H1 (cell line): ENCODE results near the gene F2. TPM values are rescaled to one million over a fixed set of nuclear protein-coding genes. Genes with fewer than 3 reads are reported as not detected.

ENCODE experiments used
- CTCF ChIA-PET: fragments of 300-600 bp; sonication (Branson Sonifier 250); formaldehyde crosslinking; loops from one replicate; lab custom pipeline; 2021; ENCODE audit not compliant: partially characterized antibody; lab: Charles Lee
- POLR2A ChIA-PET: fragments of 300-600 bp; sonication (Branson Sonifier 250); formaldehyde crosslinking; loops from one replicate; lab custom pipeline; 2021; ENCODE audit warnings: inconsistent platforms; ENCODE audit not compliant: partially characterized antibody; lab: Charles Lee
- DNase-seq, 2 experiments: peaks; one replicate each; pipeline versions ENCODE4 v3.0.0 to v3.0.0-alpha.2; 2010 to 2022; ENCODE audit warnings: low spot score in 2 of 2, low read depth in 1 of 2, mixed read lengths in 1 of 2
- FAIRE-seq: peaks from 2 replicates; lab custom pipeline; 2011; peaks lifted over from hg19 to GRCh38; lab: Jason Lieb, UNC
- H2AFZ ChIP-seq: 2 replicates; pipeline ENCODE4 v1.8.1; 2012; ENCODE audit warnings: low read length, inconsistent platforms
- H2AK5ac ChIP-seq: 2 replicates; pipeline ENCODE4 v1.6.1; 2013; ENCODE audit warnings: low read depth, low read length
- H2BK120ac ChIP-seq: replicated peaks from 2 replicates; pipeline ENCODE3; 2013; ENCODE audit warnings: low read depth, low read length, inconsistent platforms
- H2BK12ac ChIP-seq: 2 replicates; pipeline ENCODE4 v1.6.1; 2013; ENCODE audit warnings: low read depth, low read length
- H2BK15ac ChIP-seq: 2 replicates; pipeline ENCODE4 v1.6.1; 2013; ENCODE audit warnings: low read length
- H2BK20ac ChIP-seq: 2 replicates; pipeline ENCODE4 v1.6.1; 2013; ENCODE audit warnings: low read length
- H2BK5ac ChIP-seq: 2 replicates; pipeline ENCODE4 v1.6.1; 2013; ENCODE audit warnings: low read depth, low read length
- H3K14ac ChIP-seq: 2 replicates; pipeline ENCODE4 v1.6.1; 2013; ENCODE audit warnings: inconsistent platforms; ENCODE audit not compliant: insufficient read length
- H3K18ac ChIP-seq: 2 replicates; pipeline ENCODE4 v1.6.1; 2013; ENCODE audit warnings: low read length; ENCODE audit errors: extremely low read depth
- H3K23ac ChIP-seq: 2 replicates; pipeline ENCODE4 v1.6.1; 2013; ENCODE audit warnings: inconsistent platforms; ENCODE audit not compliant: insufficient read length
- H3K23me2 ChIP-seq: 2 replicates; pipeline ENCODE4 v1.6.1; 2013; ENCODE audit warnings: low read depth, low read length
- H3K27ac ChIP-seq: 2 replicates; pipeline ENCODE4 v1.6.1; 2011; ENCODE audit warnings: low read depth, low read length, inconsistent platforms
- H3K27me3 ChIP-seq, 4 experiments: replicated peaks in 1 of 4; 1 replicate in 1 of 4; 2 replicates in 3 of 4; pipeline versions ENCODE4 v1.6.1 to v1.8.1; 2011 to 2013; ENCODE audit warnings: low read length in 3 of 4, mild to moderate bottlenecking in 3 of 4, inconsistent platforms in 2 of 4, mixed read lengths in 2 of 4, moderate library complexity in 1 of 4; ENCODE audit not compliant: control insufficient read depth in 3 of 4, insufficient read depth in 3 of 4; ENCODE audit errors: extremely low read depth in 1 of 4
- H3K36me3 ChIP-seq, 4 experiments: 2 replicates each; pipeline versions ENCODE4 v1.6.1 to v1.8.1; 2011 to 2013; ENCODE audit warnings: mild to moderate bottlenecking in 4 of 4, low read length in 3 of 4, moderate library complexity in 2 of 4, control low read depth in 1 of 4, inconsistent platforms in 1 of 4; ENCODE audit not compliant: insufficient read depth in 4 of 4, control insufficient read depth in 2 of 4
- H3K4ac ChIP-seq: replicated peaks from 2 replicates; pipeline ENCODE3; 2013; ENCODE audit warnings: low read length, low read depth, mixed read lengths, inconsistent platforms; ENCODE audit not compliant: insufficient read length
- H3K4me1 ChIP-seq, 4 experiments: replicated peaks in 1 of 4; 1 replicate in 1 of 4; 2 replicates in 3 of 4; pipeline versions ENCODE4 v1.6.1 to v1.8.1; 2011 to 2013; ENCODE audit warnings: low read length in 3 of 4, inconsistent platforms in 2 of 4, mixed read lengths in 1 of 4; ENCODE audit not compliant: insufficient read depth in 4 of 4, control insufficient read depth in 3 of 4
- H3K4me2 ChIP-seq, 2 experiments: 2 replicates each; pipeline versions ENCODE4 v1.6.1 to v1.8.1; 2011 to 2013; ENCODE audit warnings: low read depth in 2 of 2, low read length in 2 of 2, control low read depth in 1 of 2, inconsistent platforms in 1 of 2, mild to moderate bottlenecking in 1 of 2; ENCODE audit not compliant: insufficient read depth in 1 of 2
- H3K4me3 ChIP-seq, 4 experiments: fragments of 200-600, 300-600 bp in 1 of 4; sonication (generic), shearing (Covaris generic), sonication (Bioruptor Twin) in 1 of 4; 2 replicates each; pipeline versions ENCODE4 v1.5.1 to v1.8.1; 2011 to 2016; ENCODE audit warnings: low read length in 4 of 4, low read depth in 3 of 4, control low read depth in 2 of 4, inconsistent platforms in 2 of 4, mild to moderate bottlenecking in 2 of 4, mixed read lengths in 1 of 4, moderate library complexity in 1 of 4; ENCODE audit not compliant: insufficient read depth in 2 of 4; ENCODE audit errors: extremely low read depth in 1 of 4
- H3K56ac ChIP-seq: replicated peaks from 2 replicates; pipeline ENCODE3; 2013; ENCODE audit warnings: low read depth, mild to moderate bottlenecking, mixed read lengths, low read length, inconsistent platforms; ENCODE audit not compliant: insufficient read length
- H3K79me1 ChIP-seq: 2 replicates; pipeline ENCODE4 v1.6.1; 2013; ENCODE audit warnings: low read depth, low read length, control low read depth
- H3K79me2 ChIP-seq, 2 experiments: 2 replicates each; pipeline versions ENCODE4 v1.6.1 to v1.8.1; 2012 to 2013; ENCODE audit warnings: low read length in 2 of 2, mild to moderate bottlenecking in 2 of 2, inconsistent platforms in 1 of 2; ENCODE audit not compliant: insufficient read depth in 2 of 2, control insufficient read depth in 1 of 2
- H3K9ac ChIP-seq, 4 experiments: replicated peaks in 1 of 4; 1 replicate in 1 of 4; 2 replicates in 3 of 4; pipeline versions ENCODE4 v1.6.1 to v1.8.1; 2011 to 2013; ENCODE audit warnings: low read depth in 3 of 4, low read length in 3 of 4, control low read depth in 2 of 4, mild to moderate bottlenecking in 2 of 4, moderate library complexity in 2 of 4, inconsistent platforms in 1 of 4; ENCODE audit errors: extremely low read depth in 1 of 4
- H3K9me3 ChIP-seq, 2 experiments: 2 replicates each; pipeline versions ENCODE4 v1.6.1 to v1.8.1; 2012 to 2013; ENCODE audit warnings: mild to moderate bottlenecking in 2 of 2, moderate library complexity in 2 of 2, control low read depth in 1 of 2, inconsistent platforms in 1 of 2, low read depth in 1 of 2, low read length in 1 of 2, mixed read lengths in 1 of 2; ENCODE audit not compliant: insufficient read depth in 2 of 2
- H4K20me1 ChIP-seq, 2 experiments: replicated peaks in 1 of 2; 2 replicates each; pipeline versions ENCODE3 to v1.8.1; 2011 to 2013; ENCODE audit warnings: inconsistent platforms in 2 of 2, low read length in 2 of 2, mild to moderate bottlenecking in 1 of 2; ENCODE audit not compliant: insufficient read depth in 2 of 2, control insufficient read depth in 1 of 2
- H4K5ac ChIP-seq: 2 replicates; pipeline ENCODE4 v1.6.1; 2013; ENCODE audit warnings: low read length, low read depth, mixed read lengths, inconsistent platforms; ENCODE audit not compliant: insufficient read length
- H4K8ac ChIP-seq: 2 replicates; pipeline ENCODE4 v1.8.0; 2013; ENCODE audit warnings: mild to moderate bottlenecking, moderate library complexity, low read length, inconsistent platforms; ENCODE audit not compliant: insufficient read depth; ENCODE audit errors: extremely low read depth
- H4K91ac ChIP-seq: replicated peaks from 2 replicates; pipeline ENCODE3; 2013; ENCODE audit warnings: low read length, mixed read lengths, inconsistent platforms; ENCODE audit not compliant: insufficient read length
- BACH1 ChIP-seq: IDR thresholded peaks from 2 replicates; pipeline ENCODE4 v1.6.1; 2012; ENCODE audit warnings: low read length, improper control_type of control experiment
- CBX8 ChIP-seq: fragments of 300-800, 300-1000 bp; sonication (generic); IDR thresholded peaks from 2 replicates; pipeline ENCODE4 v1.7.1; 2016; ENCODE audit warnings: low read depth, low read length, borderline replicate concordance
- JUN ChIP-seq: IDR thresholded peaks from 2 replicates; pipeline ENCODE4 v1.6.1; 2011; ENCODE audit warnings: low read depth, mild to moderate bottlenecking, improper control_type of control experiment, low read length
- KDM4A ChIP-seq: IDR thresholded peaks from one replicate; pipeline ENCODE4 v1.7.1; 2012; ENCODE audit warnings: low read depth, mild to moderate bottlenecking, moderate library complexity, low read length, inconsistent platforms; ENCODE audit not compliant: severe bottlenecking
- NANOG ChIP-seq: IDR thresholded peaks from 2 replicates; pipeline ENCODE4 v1.6.1; 2011; ENCODE audit warnings: low read length, low read depth, mild to moderate bottlenecking, inconsistent platforms; ENCODE audit not compliant: insufficient read depth, poor library complexity, severe bottlenecking
- POU5F1 ChIP-seq: IDR thresholded peaks from 2 replicates; pipeline ENCODE4 v1.6.1; 2011; ENCODE audit warnings: low read depth, mild to moderate bottlenecking, low read length, moderate library complexity
- SP1 ChIP-seq: IDR thresholded peaks from 2 replicates; pipeline ENCODE4 v1.6.1; 2011; ENCODE audit warnings: low read depth, low read length
- WGBS, 2 experiments: shearing (Covaris generic) in 1 of 2; methylation state at CpG; one replicate each; pipeline versions ENCODE4 v1.1.6 to v1.1.7; 2013 to 2015; ENCODE audit warnings: low lambda C conversion rate in 2 of 2, mixed read lengths in 2 of 2, inconsistent platforms in 1 of 2, low coverage in 1 of 2, missing lambda C conversion rate in 1 of 2; ENCODE audit not compliant: insufficient replicate concordance in 2 of 2, insufficient coverage in 1 of 2, insufficient read length in 1 of 2; ENCODE audit errors: extremely low coverage in 1 of 2, missing lambda C conversion rate in 1 of 2; 5-methylcytosine and 5-hydroxymethylcytosine counted together
- polyA plus RNA-seq, 7 experiments: library from polyadenylated mRNA; depleted of rRNA in 3 of 7; stranded (reverse) in 5 of 7; unstranded in 2 of 7; fragments of >200 nt in 5 of 7; fragments of 200-250 nt in 2 of 7; gene quantifications; 1 replicate in 5 of 7; 2 replicates in 1 of 7; 4 replicates in 1 of 7; pipeline versions ENCODE4 v1.2.1 to v1.2.3, GENCODE V29; 2011 to 2013; ENCODE audit warnings: missing spikeins in 2 of 7, mixed read lengths in 2 of 7
- total RNA-seq: library from RNA; stranded (reverse); fragmentation: NEBNext Ultra II Directional; extraction: Animal tissue kit (Norgen Biotek cat#: 25700); gene quantifications from 2 replicates; pipeline ENCODE4 v1.2.1, GENCODE V29; 2021
- TF ChIP-seq, protein P1 (sequence below), 3 experiments: IDR thresholded peaks; 1 replicate in 2 of 3; 2 replicates in 1 of 3; pipeline versions ENCODE4 v1.5.1 to v1.6.1; 2011; ENCODE audit warnings: low read length in 3 of 3, mild to moderate bottlenecking in 3 of 3, inconsistent platforms in 2 of 3, low read depth in 1 of 3, moderate library complexity in 1 of 3; ENCODE audit not compliant: insufficient read depth in 1 of 3; ENCODE audit errors: control extremely low read depth in 1 of 3

F2 gene
- total and polyA plus RNA-seq, 2 of the 8 experiments (the other 6 are each of a cell fraction or from before 2014, with no cell fraction given) = 0.11 TPM; not detected in 1

DNA sequence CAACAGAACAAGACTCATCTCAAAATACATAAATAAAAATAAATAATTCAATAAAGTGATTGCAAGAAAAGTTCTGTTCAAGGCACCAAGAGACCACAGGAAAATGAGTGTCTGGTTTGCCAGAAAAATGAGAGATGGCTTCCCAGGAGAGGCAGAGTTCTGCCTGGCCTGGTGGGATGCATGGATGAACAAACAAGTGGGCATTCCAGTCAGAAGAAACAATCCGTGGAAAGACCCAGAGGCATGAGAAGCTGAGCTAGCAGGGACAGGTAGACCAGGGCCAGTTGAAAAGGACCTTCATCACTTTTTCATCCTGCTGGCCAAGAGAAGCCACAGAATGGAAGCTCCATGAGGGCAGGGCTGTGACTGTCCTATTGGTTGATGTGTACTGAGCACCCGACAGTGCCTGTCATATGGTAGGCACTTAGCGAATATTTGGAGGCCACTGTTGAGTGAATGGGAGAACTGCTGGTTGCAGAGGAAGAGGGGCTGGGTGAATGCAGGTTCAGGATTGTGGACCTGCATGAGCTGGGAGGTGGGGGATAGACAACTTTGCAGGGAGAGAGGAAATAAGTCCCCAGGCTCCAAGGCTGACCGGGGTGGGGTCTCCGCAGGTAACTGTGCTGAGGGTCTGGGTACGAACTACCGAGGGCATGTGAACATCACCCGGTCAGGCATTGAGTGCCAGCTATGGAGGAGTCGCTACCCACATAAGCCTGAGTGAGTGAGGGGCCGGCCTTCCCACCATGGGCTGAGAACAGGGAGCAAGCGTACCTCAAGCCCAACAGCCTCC lies 3.7 kb downstream of the F2 start:
- no peak overlapping the region for H3K18ac ChIP-seq
- no peak for DNase-seq
- WGBS, 2 experiments = 91% methylated on average over 10 of the region's 11 CpGs; no CpG with 5 or more reads in 1 of the 2 experiments
- H3K23me2 ChIP-seq = no peaks in the 10 kb centered on the region
- ChIA-PET CTCF (interaction anchor here (0.7 to 0.9 kb wide), 2 partner anchors 20 to 305 kb away, joined by 3 to 4 read pairs; no protein-coding TSS in a partner anchor), POLR2A (interaction anchor here (1.0 to 4.3 kb wide), 2 partner anchors 16 kb away, joined by 3 to 21 read pairs; no protein-coding TSS in a partner anchor)
- no peak overlapping the region for H2BK20ac ChIP-seq
- no peak overlapping the region for H3K14ac ChIP-seq
- no peak overlapping the region for H4K5ac ChIP-seq
- H3K9me3 ChIP-seq = no peaks in the 10 kb centered on the region
- no peaks in the 10 kb centered on the region for H4K20me1 ChIP-seq
- H3K4ac ChIP-seq = no peak overlapping the region
- H3K79me2 ChIP-seq = no peaks in the 10 kb centered on the region
- H2BK120ac ChIP-seq = no peak overlapping the region
- peak overlapping the region; percentile 28; the same call in 1 of the 2 replicates for H4K8ac ChIP-seq
- H3K36me3 ChIP-seq = no peaks in the 10 kb centered on the region
- H3K56ac ChIP-seq = no peak overlapping the region
- H3K4me3 ChIP-seq = no peak overlapping the region
- no peak overlapping the region for H3K23ac ChIP-seq
- no peaks in the 10 kb centered on the region for H3K27me3 ChIP-seq
- no peak overlapping the region for H2BK5ac ChIP-seq
- no peak overlapping the region for H3K4me2 ChIP-seq
- H2BK12ac ChIP-seq = no peak overlapping the region
- H3K27ac ChIP-seq = no peak overlapping the region
- no peak overlapping the region for H4K91ac ChIP-seq
- H2AK5ac ChIP-seq = no peak overlapping the region
- no peaks in the 10 kb centered on the region for H3K79me1 ChIP-seq
- H3K9ac ChIP-seq = no peak overlapping the region
- no peak overlapping the region for H2AFZ ChIP-seq
- TF ChIP-seq BACH1 (no peak), JUN (no peak), NANOG (no peak), POU5F1 (no peak), KDM4A (no peak), SP1 (no peak), CBX8 (no peak)
- TF ChIP-seq, protein P1, sequence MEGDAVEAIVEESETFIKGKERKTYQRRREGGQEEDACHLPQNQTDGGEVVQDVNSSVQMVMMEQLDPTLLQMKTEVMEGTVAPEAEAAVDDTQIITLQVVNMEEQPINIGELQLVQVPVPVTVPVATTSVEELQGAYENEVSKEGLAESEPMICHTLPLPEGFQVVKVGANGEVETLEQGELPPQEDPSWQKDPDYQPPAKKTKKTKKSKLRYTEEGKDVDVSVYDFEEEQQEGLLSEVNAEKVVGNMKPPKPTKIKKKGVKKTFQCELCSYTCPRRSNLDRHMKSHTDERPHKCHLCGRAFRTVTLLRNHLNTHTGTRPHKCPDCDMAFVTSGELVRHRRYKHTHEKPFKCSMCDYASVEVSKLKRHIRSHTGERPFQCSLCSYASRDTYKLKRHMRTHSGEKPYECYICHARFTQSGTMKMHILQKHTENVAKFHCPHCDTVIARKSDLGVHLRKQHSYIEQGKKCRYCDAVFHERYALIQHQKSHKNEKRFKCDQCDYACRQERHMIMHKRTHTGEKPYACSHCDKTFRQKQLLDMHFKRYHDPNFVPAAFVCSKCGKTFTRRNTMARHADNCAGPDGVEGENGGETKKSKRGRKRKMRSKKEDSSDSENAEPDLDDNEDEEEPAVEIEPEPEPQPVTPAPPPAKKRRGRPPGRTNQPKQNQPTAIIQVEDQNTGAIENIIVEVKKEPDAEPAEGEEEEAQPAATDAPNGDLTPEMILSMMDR (IDR thresholded peaks at IDR 0.05; ENCODE audit: control extremely low read depth in 1 of 3, insufficient read depth in 1 of 3, low read depth in 1 of 3, low read length in 3 of 3) = no peak
- FAIRE-seq = no peak
- H3K4me1 ChIP-seq = peaks cover 0 to 5% (median under 1%) of the 10 kb centered on the region in 4 experiments; a peak in 2 of 7 replicates
- H2BK15ac ChIP-seq = no peak overlapping the region
